G401 (cell line): ENCODE data around the gene SLC25A45. TPM values are rescaled to one million over a fixed set of nuclear protein-coding genes. Genes with fewer than 3 reads are reported as not detected.
"Not testable (repeated sequence)": the region's sequence is repeated elsewhere in the genome, so short reads cannot be mapped to it uniquely, and the experiment has no call there.

Source experiments
- DNase-seq: peaks from one replicate; pipeline ENCODE4 v3.0.0-alpha.2; 2015; ENCODE audit warnings: low spot score
- in situ Hi-C: cut with HindIII; loops from 2 replicates; pipeline ENCODE4 v1.10.0; 2016; ENCODE audit warnings: low sequenced_read_pairs, mixed read lengths
- total RNA-seq: library from RNA; depleted of rRNA; stranded (reverse); fragments of >200 nt; shearing (Covaris generic); gene quantifications from 2 replicates; pipeline ENCODE4 v1.2.3, GENCODE V29; 2014

The SLC25A45 gene
- total RNA-seq, 1 experiment from 2014 or later: 1.1 TPM

DNA sequence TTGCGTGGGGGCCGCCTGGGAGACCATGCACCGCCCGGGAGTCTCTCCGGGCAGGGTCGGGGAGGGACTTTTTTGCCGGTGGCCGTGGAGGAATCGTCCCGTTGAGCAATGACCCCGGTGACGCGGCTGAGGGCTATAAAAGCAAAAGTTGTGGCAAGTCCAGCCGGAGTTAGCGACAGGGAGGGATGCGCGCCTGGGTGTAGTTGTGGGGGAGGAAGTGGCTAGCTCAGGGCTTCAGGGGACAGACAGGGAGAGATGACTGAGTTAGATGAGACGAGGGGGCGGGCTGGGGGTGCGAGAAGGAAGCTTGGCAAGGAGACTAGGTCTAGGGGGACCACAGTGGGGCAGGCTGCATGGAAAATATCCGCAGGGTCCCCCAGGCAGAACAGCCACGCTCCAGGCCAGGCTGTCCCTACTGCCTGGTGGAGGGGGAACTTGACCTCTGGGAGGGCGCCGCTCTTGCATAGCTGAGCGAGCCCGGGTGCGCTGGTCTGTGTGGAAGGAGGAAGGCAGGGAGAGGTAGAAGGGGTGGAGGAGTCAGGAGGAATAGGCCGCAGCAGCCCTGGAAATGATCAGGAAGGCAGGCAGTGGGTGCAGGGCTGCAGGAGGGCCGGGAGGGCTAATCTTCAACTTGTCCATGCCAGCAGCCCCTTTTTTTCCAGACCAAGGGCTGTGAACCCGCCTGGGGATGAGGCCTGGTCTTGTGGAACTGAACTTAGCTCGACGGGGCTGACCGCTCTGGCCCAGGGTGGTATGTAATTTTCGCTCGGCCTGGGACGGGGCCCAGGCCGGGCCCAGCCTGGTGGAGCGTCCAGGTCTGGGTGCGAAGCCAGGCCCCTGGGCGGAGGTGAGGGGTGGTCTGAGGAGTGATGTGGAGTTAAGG lies 40.4 kb upstream of the SLC25A45 start, which contains the start of gene NEAT1:
TSS of gene NEAT1 (plus strand) at position 166 of the 883 bp plus-strand sequence.
- in situ Hi-C loops: no loop called here
- DNase-seq: peak; percentile 83

DNA sequence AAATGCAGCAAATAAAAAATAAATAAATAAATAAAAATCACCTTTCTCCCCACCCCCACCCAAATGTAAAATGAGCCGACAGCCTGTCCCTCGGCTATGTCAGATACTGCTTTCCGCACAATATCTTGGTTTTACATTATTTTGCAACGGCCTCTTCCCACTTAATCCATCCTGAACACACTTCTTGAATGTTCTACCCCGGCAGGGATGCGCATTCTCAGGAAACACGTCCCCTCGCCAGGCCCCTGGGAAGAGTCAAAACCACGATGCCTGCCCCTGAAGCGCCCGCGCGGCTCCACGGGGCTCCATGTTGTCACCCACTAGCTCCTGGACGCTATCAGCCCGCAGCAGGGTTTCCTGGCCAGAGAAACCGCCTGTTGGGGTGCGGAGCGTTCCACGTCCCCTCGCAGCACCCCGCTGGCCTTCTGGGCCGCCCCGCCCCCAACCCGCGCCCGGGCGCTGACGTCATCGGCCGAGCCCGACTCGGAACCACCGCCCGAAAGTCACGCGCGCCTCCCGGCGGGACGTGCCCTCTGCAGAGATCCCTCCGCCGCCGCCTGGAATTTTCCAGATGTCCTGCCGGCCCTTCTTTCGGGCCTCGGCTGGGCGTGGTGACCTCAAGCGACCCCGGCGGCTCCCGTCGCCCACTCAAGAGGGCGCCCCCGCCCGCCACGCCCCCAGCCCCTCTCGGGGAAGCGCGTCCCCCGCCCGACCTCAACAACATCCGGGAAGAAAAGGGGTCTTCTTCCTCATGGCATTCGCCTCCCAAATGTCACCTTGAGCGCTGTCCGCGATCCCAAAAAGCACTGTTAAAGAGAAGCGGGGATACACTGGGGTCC lies 39.6 kb upstream of the SLC25A45 start:
- peak; percentile 88 for DNase-seq
- in situ Hi-C loops: no loop called here

GRCh38 chr11:65420979-65421793 lies 38.7 kb upstream of the SLC25A45 start:
- peak; percentile 95 for DNase-seq
- in situ Hi-C loops: no loop called here

DNA sequence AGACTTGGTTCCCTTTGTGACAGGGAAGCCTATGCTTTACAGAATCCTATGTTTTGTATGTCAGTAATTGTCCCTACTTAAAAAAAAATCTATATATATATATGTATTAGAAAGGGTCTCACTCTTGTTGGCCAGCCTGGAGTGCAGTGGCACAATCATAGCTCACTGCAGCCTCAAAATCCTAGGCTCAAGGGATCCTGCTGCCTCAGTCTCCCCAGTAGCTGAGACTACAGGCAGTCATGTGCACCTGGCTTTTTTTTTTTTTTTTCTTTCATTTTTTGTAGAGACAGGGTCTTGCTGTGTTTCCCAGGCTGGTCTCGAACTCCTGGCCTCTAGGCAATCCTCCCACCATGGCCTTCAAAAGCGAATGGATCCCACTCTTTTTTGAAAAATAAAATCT lies 38.1 kb upstream of the SLC25A45 start:
- in situ Hi-C loops: no loop called here
- no peak for DNase-seq

DNA sequence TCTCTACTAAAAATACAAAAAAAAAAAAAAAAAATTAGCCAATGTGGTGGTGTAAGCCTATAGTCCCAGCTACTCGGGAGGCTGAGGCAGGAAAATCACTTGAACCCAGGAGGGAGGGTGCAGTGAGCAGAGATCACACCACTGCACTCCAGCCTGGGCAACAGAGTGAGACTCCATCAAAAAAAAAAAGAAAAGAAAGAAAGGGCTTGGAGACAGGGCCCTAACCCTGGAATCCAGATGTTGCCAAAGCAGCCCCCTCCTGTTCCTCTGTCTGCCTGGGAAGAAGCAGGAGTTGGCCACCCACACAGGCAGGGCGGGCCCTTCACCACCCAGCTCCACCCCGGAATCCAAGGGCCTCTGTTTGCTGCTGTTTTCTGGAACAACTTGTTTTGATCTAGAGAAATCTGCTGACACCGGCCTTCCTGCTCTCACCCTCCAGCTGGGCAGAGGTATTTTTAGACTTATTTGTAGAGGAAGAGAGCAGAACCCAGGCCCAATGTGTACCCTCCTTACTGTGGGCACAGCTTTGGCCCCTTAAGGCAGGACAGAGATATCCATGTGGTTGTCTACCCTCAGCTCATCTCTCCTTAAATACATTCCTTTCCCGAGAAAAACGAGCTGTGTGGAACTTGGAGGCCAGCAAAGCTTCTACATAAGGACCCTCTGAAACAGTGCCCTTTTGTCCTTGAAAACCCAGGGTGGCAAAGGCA lies 37.5 kb upstream of the SLC25A45 start:
- in situ Hi-C loops: no loop called here

GRCh38 chr11:65419460-65419771 lies 37.0 kb upstream of the SLC25A45 start:
- in situ Hi-C loops: no loop called here
- DNase-seq: no peak

More for the DNA sequence above, 37.5 kb upstream of the SLC25A45 start:
- DNase-seq: peak; percentile 81

GRCh38 chr11:65418681-65419459 lies 36.4 kb upstream of the SLC25A45 start:
- in situ Hi-C loops: no loop called here
- DNase-seq: peak; percentile 88

GRCh38 chr11:65418431-65418680 lies 35.9 kb upstream of the SLC25A45 start:
- no peak for DNase-seq
- in situ Hi-C loops: no loop called here

GRCh38 chr11:65417702-65418430 lies 35.4 kb upstream of the SLC25A45 start:
- in situ Hi-C loops: no loop called here
- DNase-seq: peak; percentile 31

GRCh38 chr11:65416841-65417701 lies 34.6 kb upstream of the SLC25A45 start:
- in situ Hi-C loops: no loop called here
- DNase-seq: peak; percentile 46

- DNase-seq: peak; percentile 92
- in situ Hi-C loops: no loop called here
These were observed 33.9 kb upstream of the SLC25A45 start for GRCh38 chr11:65416341-65416824.

GRCh38 chr11:65415499-65416340 lies 33.3 kb upstream of the SLC25A45 start:
- no peak for DNase-seq
- in situ Hi-C loops: no loop called here

DNA sequence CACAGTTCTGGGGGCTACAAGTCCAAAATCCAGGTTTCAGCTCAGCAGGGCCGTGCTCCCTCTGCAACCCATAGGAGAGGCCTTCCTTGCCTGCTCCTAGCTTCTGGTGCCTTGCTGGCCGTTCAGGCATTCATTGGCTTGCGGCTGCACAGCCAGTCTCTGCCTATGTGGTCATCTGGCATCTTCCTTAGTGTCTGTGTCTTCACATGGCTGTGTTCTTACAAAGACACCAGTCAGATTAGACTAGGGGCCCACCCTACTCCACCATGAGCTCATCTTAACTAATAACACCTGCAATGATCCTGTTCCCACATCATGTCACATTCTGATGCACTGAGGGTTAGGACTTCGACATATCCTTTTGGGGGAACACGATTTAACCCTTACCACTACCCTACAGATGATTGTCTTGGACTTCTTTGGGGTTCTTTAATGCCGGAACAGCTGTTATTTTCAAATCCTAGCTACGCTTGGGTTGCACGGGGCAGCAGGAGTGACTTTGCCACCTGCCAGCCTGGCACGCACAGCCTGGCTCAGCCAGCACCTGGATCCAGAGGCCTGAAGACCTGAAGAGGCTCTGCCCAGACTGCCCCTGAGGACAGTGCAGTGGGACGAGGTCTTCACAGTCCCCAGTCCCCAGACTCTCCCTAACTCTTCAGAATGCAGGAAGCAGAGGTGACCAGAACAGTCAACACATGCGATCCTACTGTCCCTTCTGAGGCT lies 32.5 kb upstream of the SLC25A45 start:
- in situ Hi-C loops: no loop called here
- peak; percentile 42 for DNase-seq

DNA sequence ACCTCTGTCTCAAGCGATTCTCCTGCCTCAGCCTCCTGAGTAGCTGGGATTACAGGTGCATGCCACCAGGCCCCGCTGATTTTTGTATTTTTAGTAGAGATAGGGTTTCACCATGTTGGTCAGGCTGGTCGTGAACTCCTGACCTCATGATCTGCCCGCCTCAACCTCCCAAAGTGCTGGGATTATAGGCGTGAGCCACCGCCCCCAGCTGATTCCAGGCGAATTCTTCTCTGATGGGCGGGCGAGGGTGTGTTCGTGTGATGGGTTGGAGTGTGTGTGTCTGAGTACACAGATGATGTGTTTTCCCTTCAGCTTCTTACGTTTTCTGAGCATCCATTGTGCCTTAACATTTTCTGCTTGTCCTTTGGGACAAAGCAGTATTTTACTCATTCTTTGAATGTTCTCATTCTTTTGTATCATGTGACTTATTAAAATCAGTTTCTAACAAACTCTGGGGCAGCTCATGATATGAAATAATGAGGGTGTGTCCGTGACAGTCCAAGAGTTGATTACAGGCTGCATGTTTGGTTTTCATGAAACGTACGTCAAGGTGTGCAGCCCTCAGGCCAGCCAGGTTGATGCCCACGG lies 30.7 kb upstream of the SLC25A45 start:
- in situ Hi-C loops, DNase-seq: not testable (repeated sequence)
